Mesendoderm (in vitro differentiated cells): Measurements from ENCODE around the gene RAB14.

ENCODE experiments used
- DNase-seq: peaks from one replicate; pipeline ENCODE4 v3.0.0; 2013
- H2AK5ac ChIP-seq: 2 replicates; pipeline ENCODE4 v1.6.1; 2013; ENCODE audit warnings: low read length, inconsistent platforms
- H2BK120ac ChIP-seq: 2 replicates; pipeline ENCODE4 v1.6.1; 2013; ENCODE audit warnings: low read depth, mild to moderate bottlenecking, low read length, moderate library complexity, mixed read lengths
- H2BK15ac ChIP-seq: replicated peaks from 2 replicates; pipeline ENCODE4 v1.6.1; 2013; ENCODE audit warnings: low read depth, mild to moderate bottlenecking, moderate library complexity
- H2BK5ac ChIP-seq: 2 replicates; pipeline ENCODE4 v1.6.1; 2013; ENCODE audit warnings: low read length, inconsistent platforms
- H3K18ac ChIP-seq: 2 replicates; pipeline ENCODE4 v1.6.1; 2013; ENCODE audit warnings: mild to moderate bottlenecking, low read length, mixed read lengths
- H3K23ac ChIP-seq: one replicate; pipeline ENCODE4 v1.6.1; 2013; ENCODE audit warnings: low read length
- H3K27ac ChIP-seq: 2 replicates; pipeline ENCODE4 v1.5.1; 2013; ENCODE audit warnings: low read depth, mild to moderate bottlenecking, inconsistent platforms, low read length, moderate library complexity
- H3K27me3 ChIP-seq: 2 replicates; pipeline ENCODE4 v1.6.1; 2013; ENCODE audit warnings: low read length, control low read depth, mild to moderate bottlenecking, inconsistent platforms; ENCODE audit not compliant: insufficient read depth, poor library complexity
- H3K36me3 ChIP-seq: 2 replicates; pipeline ENCODE4 v1.6.1; 2013; ENCODE audit warnings: low read length, inconsistent platforms; ENCODE audit not compliant: control insufficient read depth, insufficient read depth
- H3K4ac ChIP-seq: one replicate; pipeline ENCODE4 v1.6.1; 2013; ENCODE audit warnings: low read depth, mild to moderate bottlenecking, low read length, moderate library complexity
- H3K4me1 ChIP-seq: 2 replicates; pipeline ENCODE4 v1.6.1; 2013; ENCODE audit warnings: low read depth, low read length, inconsistent platforms; ENCODE audit not compliant: control insufficient read depth
- H3K4me2 ChIP-seq: 2 replicates; pipeline ENCODE4 v1.6.1; 2013; ENCODE audit warnings: low read length
- H3K4me3 ChIP-seq: 2 replicates; pipeline ENCODE4 v1.5.1; 2013; ENCODE audit warnings: mild to moderate bottlenecking, low read length
- H3K56ac ChIP-seq: one replicate; pipeline ENCODE4 v1.6.1; 2013; ENCODE audit warnings: low read length
- H3K79me1 ChIP-seq: 2 replicates; pipeline ENCODE4 v1.6.1; 2013; ENCODE audit warnings: low read length, inconsistent platforms
- H3K79me2 ChIP-seq: 2 replicates; pipeline ENCODE4 v1.6.1; 2013; ENCODE audit warnings: mild to moderate bottlenecking, low read length; ENCODE audit not compliant: control insufficient read depth, insufficient read depth
- H3K9ac ChIP-seq: 2 replicates; pipeline ENCODE4 v1.6.1; 2013; ENCODE audit warnings: low read length, inconsistent platforms
- H4K5ac ChIP-seq: one replicate; pipeline ENCODE4 v1.6.1; 2013; ENCODE audit warnings: low read length
- H4K8ac ChIP-seq: one replicate; pipeline ENCODE4 v1.6.1; 2013; ENCODE audit warnings: low read depth, mild to moderate bottlenecking, control low read depth, low read length, moderate library complexity
- WGBS: extraction: QIAGEN DNeasy Blood & Tissue Kit; methylation state at CpG from one replicate; pipeline ENCODE4 v1.1.7; 2013; ENCODE audit warnings: low lambda C conversion rate, missing lambda C conversion rate; ENCODE audit not compliant: insufficient coverage; ENCODE audit errors: extremely low coverage; 5-methylcytosine and 5-hydroxymethylcytosine counted together

RAB14 gene

GRCh38 chr9:121233906-121234831 is 32.5 kb upstream of the RAB14 start:
- Histone ChIP-seq H3K27ac (no peak overlapping the region), H2BK15ac (no peak overlapping the region), H3K79me2 (no peaks in the 10 kb centered on the region), H3K4me1 (no peaks in the 10 kb centered on the region), H3K23ac (no peak overlapping the region), H3K4me3 (no peak overlapping the region), H4K8ac (no peak overlapping the region), H3K4me2 (no peak overlapping the region), H3K9ac (no peak overlapping the region), H3K27me3 (no peaks in the 10 kb centered on the region), H3K18ac (no peak overlapping the region), H2AK5ac (no peak overlapping the region), H3K36me3 (no peaks in the 10 kb centered on the region), H2BK120ac (no peak overlapping the region), H3K4ac (no peak overlapping the region), H2BK5ac (no peak overlapping the region), H3K79me1 (no peaks in the 10 kb centered on the region), H4K5ac (no peak overlapping the region), H3K56ac (no peak overlapping the region)
- no CpG with 5 or more reads among the region's 11 CpGs for WGBS
- peak; percentile 49 for DNase-seq

- Histone ChIP-seq H4K8ac (no peak overlapping the region), H3K23ac (no peak overlapping the region), H3K9ac (no peak overlapping the region), H3K27ac (no peak overlapping the region), H2BK15ac (no peak overlapping the region), H2BK5ac (no peak overlapping the region), H3K4me2 (no peak overlapping the region), H2BK120ac (no peak overlapping the region), H3K79me1 (no peaks in the 10 kb centered on the region), H3K4me3 (no peak overlapping the region), H3K4me1 (no peaks in the 10 kb centered on the region), H3K4ac (no peak overlapping the region), H3K79me2 (no peaks in the 10 kb centered on the region), H4K5ac (no peak overlapping the region), H3K18ac (no peak overlapping the region), H3K27me3 (no peaks in the 10 kb centered on the region), H3K56ac (no peak overlapping the region), H2AK5ac (no peak overlapping the region), H3K36me3 (no peaks in the 10 kb centered on the region)
- WGBS, result no CpG with 5 or more reads among the region's 4 CpGs
- no peak for DNase-seq
Observed at GRCh38 chr9:121232251-121232650, 30.6 kb upstream of the RAB14 start.

GRCh38 chr9:121230256-121230655 is 28.6 kb upstream of the RAB14 start:
- H2BK120ac ChIP-seq, result no peak overlapping the region
- no peak overlapping the region for H3K56ac ChIP-seq
- H3K4me1 ChIP-seq, result no peaks in the 10 kb centered on the region
- H4K8ac ChIP-seq, result no peak overlapping the region
- WGBS, result no CpG with 5 or more reads among the region's 5 CpGs
- H3K79me1 ChIP-seq, result no peaks in the 10 kb centered on the region
- no peak overlapping the region for H4K5ac ChIP-seq
- H3K36me3 ChIP-seq, result no peaks in the 10 kb centered on the region
- no peak overlapping the region for H3K27ac ChIP-seq
- no peaks in the 10 kb centered on the region for H3K79me2 ChIP-seq
- H3K18ac ChIP-seq, result no peak overlapping the region
- H3K27me3 ChIP-seq, result no peaks in the 10 kb centered on the region
- no peak overlapping the region for H2BK5ac ChIP-seq
- no peak overlapping the region for H3K23ac ChIP-seq
- no peak overlapping the region for H3K4me2 ChIP-seq
- H3K4me3 ChIP-seq, result no peak overlapping the region
- no peak overlapping the region for H3K4ac ChIP-seq
- DNase-seq, result no peak
- no peak overlapping the region for H2BK15ac ChIP-seq
- no peak overlapping the region for H2AK5ac ChIP-seq
- no peak overlapping the region for H3K9ac ChIP-seq

- H3K4me1 ChIP-seq, result no peaks in the 10 kb centered on the region
- H3K27me3 ChIP-seq, result no peaks in the 10 kb centered on the region
- no peak overlapping the region for H4K8ac ChIP-seq
- no peak for DNase-seq
- no CpG with 5 or more reads among the region's 4 CpGs for WGBS
- H3K79me2 ChIP-seq, result no peaks in the 10 kb centered on the region
- no peak overlapping the region for H2AK5ac ChIP-seq
- H3K18ac ChIP-seq, result no peak overlapping the region
- H3K36me3 ChIP-seq, result no peaks in the 10 kb centered on the region
- no peak overlapping the region for H3K4ac ChIP-seq
- no peak overlapping the region for H3K27ac ChIP-seq
- H3K4me2 ChIP-seq, result no peak overlapping the region
- H3K23ac ChIP-seq, result no peak overlapping the region
- H2BK120ac ChIP-seq, result no peak overlapping the region
- no peak overlapping the region for H3K9ac ChIP-seq
- H3K79me1 ChIP-seq, result no peaks in the 10 kb centered on the region
- H2BK15ac ChIP-seq, result no peak overlapping the region
- H2BK5ac ChIP-seq, result no peak overlapping the region
- no peak overlapping the region for H4K5ac ChIP-seq
- no peak overlapping the region for H3K56ac ChIP-seq
- no peak overlapping the region for H3K4me3 ChIP-seq
Observed at GRCh38 chr9:121227862-121228261, 26.2 kb upstream of the RAB14 start.

GRCh38 chr9:121226175-121226574 is 24.5 kb upstream of the RAB14 start:
- H3K27ac ChIP-seq, result no peak overlapping the region
- no peak overlapping the region for H3K18ac ChIP-seq
- no peaks in the 10 kb centered on the region for H3K79me2 ChIP-seq
- H3K56ac ChIP-seq, result no peak overlapping the region
- H2BK15ac ChIP-seq, result no peak overlapping the region
- H4K8ac ChIP-seq, result no peak overlapping the region
- no peak overlapping the region for H3K4me3 ChIP-seq
- no peaks in the 10 kb centered on the region for H3K4me1 ChIP-seq
- no peak overlapping the region for H2BK120ac ChIP-seq
- no peak overlapping the region for H2AK5ac ChIP-seq
- no peak overlapping the region for H3K4ac ChIP-seq
- no peak overlapping the region for H3K23ac ChIP-seq
- no peaks in the 10 kb centered on the region for H3K36me3 ChIP-seq
- no peak overlapping the region for H4K5ac ChIP-seq
- no peaks in the 10 kb centered on the region for H3K27me3 ChIP-seq
- no peak for DNase-seq
- no peak overlapping the region for H3K4me2 ChIP-seq
- WGBS, result no CpG with 5 or more reads among the region's 2 CpGs
- H3K9ac ChIP-seq, result no peak overlapping the region
- no peaks in the 10 kb centered on the region for H3K79me1 ChIP-seq
- no peak overlapping the region for H2BK5ac ChIP-seq

- Histone ChIP-seq H4K8ac (no peak overlapping the region), H3K36me3 (no peaks in the 10 kb centered on the region), H2BK5ac (no peak overlapping the region), H3K4me2 (no peak overlapping the region), H3K79me2 (no peaks in the 10 kb centered on the region), H2AK5ac (no peak overlapping the region), H3K56ac (no peak overlapping the region), H3K4ac (no peak overlapping the region), H3K27ac (no peak overlapping the region), H3K27me3 (no peaks in the 10 kb centered on the region), H4K5ac (no peak overlapping the region), H3K79me1 (no peaks in the 10 kb centered on the region), H3K23ac (no peak overlapping the region), H3K4me3 (no peak overlapping the region), H2BK15ac (no peak overlapping the region), H2BK120ac (no peak overlapping the region), H3K4me1 (no peaks in the 10 kb centered on the region), H3K18ac (no peak overlapping the region), H3K9ac (no peak overlapping the region)
- WGBS, result no CpG with 5 or more reads among the region's 5 CpGs
- no peak for DNase-seq
Observed at GRCh38 chr9:121225240-121225639, 23.6 kb upstream of the RAB14 start.
